HG02798 (cell line): ENCODE measurements around the gene POU2F2.
"Not testable (repeated sequence)": the region's sequence is repeated elsewhere in the genome, so short reads cannot be mapped to it uniquely, and the experiment has no call there.

Experiments used
- ATAC-seq: cut with Tn5 transposase; IDR thresholded peaks from one replicate; pipeline ENCODE4 v1.9.1; 2021; ENCODE audit warnings: mild to moderate bottlenecking; ENCODE audit not compliant: unreplicated experiment, poor library complexity

POU2F2 gene

DNA sequence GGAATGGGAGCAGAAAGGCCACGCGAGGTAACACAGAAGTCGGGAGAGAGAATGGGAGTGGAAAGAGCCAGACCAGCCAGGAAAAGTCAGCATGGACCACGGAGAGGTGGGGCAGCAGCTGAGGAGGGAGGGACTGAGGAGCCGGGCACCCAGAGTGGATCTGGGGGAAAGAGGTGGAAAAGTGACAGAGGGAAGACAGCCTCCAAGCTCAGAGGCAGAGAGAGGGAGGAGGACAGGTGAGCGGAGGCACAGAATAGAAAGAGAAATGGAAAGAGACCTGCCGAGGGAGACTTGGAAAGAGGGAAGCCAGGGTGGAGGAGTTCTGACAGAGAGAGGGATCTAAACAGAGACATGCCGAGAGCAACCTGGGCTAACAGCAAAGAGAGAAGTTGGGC is 63.9 kb downstream of the POU2F2 start:
- no peak for ATAC-seq

DNA sequence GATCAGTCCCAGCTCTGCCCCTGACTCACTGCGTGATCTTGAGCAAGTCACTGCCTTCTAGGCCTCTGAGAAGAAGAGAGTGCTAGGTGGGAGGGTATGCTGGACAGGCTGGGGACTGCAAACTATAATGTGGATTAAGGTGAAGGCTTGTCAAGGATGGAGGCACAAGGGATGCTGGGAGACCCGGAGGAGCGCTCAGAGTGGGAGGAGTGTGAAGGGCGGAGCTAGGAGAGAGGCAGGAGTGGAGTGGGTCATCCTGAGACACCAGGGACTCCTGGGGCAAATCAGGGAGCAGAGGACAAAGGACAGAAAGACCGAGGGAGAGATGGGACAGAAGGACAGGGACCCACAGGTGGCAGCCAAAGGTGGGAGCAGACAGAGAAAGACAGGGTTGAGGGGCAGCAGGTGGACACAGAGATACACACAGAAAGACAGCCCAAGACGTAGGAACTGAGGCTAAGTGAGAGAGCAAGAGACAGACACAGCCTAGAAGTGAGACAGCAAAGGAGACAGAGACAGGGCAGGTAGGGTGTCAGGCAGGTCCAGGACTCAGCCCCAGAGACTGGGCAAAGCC is 64.8 kb downstream of the POU2F2 start:
- no peak for ATAC-seq

DNA sequence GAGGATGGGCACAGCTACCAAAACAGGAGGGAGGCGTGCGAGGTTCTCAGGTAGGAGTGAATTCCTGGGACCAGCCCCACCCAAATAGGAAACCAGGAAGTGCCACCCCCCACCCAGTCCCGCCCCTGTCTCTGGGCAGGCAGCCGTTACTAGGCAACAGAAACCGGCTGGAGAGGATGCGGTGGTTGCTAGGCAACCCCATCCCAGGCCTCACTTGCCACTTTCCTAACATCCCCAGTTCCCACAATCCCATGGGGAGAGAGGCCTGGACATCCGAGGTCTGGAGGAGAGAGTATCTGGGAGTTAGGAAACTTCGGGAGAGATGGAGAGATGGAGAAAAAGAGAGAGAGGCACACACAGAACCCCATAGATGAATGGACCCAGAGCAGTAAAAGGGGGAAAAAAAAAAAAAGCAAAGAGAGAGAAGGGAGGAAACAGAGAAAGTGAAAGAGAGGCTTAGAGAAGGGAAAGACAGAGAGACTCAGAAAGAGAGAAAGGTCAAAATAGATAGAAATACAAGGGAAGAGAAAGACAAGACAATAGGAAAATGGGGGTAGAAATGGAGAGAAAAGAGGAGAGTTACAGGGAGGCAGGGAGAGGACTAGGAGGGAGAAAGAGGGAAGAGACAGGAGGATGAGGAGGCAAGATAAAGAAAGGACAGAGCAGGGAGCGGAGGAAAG is 66.0 kb downstream of the POU2F2 start:
- ATAC-seq, result no peak

DNA sequence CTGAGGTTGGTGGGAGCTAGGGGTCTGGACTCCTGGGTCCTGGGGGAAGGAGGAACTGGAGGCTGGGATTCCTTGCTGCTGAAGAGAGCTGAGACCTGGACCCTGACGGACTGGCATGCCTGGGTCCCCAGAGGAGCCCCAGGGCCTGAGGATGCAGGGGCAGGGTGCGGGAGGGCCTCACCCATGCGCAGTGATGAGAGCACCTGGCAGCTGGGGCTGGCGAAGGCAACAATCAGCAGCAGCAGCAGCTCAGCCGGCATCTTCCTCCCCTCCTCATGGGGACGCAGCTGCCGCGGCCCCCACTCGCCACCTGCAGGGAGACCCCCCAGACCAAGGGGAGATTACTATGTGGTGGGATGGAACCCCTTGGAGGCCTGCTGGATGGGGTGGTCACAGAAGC is 66.7 kb downstream of the POU2F2 start:
- no peak for ATAC-seq

DNA sequence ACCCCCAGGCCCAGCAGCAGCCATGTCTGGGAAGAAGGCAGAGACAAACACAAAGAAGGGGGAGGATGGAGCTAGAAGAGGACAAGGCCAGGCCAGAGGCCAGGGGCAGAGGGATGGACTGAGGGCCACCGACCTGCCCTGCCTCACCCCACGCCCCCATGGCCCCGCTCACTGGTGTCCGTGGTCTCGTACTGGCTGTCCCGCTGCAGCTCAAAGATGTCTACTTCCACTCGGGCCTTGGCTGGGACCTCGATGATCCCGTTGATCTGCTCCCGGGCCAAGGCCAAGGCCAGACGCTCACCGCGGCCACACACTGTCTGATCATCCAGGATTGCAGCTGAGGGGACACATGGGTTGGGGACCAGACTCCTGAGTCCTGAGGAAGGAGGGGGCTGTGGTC is 67.2 kb downstream of the POU2F2 start:
- no peak for ATAC-seq

DNA sequence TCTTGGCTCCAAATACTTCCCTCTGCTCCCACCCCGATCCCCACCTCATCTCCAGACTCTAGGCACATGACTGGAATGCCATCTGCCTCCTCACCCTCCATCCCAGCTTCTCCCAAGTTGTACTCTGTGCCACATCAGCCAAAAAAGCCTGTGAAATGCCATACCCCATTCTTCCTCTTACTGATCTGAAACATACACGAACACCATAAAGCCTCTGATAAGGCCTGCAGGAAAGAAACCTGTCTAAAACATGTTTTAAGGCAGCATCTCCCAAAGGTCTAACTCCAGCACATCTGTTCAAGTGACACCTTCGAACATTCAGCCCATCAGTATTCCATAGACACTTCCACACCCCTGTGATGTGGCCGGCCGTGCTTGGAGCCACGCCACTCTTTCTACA is 67.8 kb downstream of the POU2F2 start:
- ATAC-seq, result no peak

DNA sequence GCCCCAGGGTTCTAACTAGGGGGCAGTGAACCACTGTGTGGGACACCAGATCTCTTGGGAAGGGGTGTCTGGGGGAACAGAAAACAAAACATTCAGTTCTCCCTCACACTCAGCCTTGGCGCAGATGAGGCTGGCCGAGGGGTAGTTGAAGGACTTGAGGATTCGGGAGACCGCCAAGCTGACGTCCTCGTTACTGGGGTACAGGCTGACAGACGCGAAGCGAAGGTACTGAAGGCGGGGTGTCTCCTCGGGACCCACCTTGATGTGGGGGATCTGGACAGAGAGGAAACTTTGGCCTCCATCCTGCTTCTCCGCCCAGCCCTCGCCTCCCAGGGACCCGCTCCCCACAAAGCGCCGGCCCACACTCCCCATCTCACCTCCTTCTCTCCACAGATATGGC is 69.9 kb downstream of the POU2F2 start:
- no peak for ATAC-seq

DNA sequence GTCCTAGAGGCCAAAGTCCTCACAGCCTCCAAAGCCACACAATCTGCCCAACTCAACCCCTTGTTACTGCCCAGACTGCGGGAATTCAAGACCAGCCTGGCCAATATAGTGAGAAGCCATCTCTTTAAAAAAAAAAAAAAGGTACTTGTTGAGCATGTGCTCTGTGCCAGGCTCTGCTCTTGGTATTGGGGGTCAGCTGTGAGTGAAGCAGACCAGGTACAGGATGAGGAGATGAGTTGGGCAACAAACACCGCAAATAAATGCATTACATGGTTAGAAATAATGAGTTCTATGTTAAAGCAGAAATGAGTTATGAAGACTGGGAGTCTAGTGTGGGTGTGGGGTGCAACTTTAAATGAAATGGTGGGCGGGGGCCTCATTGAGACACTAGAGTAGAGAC is 72.1 kb downstream of the POU2F2 start:
- no peak for ATAC-seq

DNA sequence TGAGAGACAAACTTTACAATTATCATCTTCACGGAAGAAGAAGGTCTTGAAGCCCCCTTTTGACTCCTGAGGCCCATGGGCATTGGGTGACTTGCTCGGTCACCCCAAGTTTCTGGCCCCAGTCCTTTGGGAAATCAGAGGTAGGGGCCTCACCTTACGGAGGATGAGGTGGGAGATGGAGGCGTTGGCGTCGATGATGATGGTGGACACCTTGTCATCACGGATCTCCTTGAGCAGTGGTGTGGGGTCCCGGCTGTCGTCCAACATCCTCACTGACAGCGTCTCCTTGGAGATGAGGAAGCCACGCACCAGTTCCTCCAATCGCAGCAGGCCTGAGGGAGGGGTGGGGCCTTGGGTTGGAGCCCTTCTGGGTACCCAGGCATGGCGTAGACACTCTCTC is 73.0 kb downstream of the POU2F2 start:
- ATAC-seq, result no peak

DNA sequence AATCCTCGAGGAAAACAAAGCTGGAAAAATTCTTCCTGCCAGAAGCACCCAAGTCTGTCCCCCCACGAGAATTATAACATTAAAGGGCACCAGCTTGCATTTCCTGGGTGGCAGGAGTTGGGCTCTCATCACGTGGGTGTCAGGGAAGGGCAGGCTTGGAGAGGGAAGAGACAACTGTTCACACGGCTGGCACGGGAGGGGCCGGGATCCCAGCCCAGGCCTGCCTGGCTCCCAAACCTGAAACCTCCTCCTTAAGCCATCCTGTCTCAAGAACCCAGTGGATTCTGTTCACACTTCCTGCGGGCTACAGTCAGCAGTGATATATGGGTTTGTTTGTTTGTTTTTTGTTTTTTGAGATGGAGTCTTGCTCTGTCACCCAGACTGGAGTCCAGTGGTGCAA is 74.4 kb downstream of the POU2F2 start:
- ATAC-seq, result no peak

DNA sequence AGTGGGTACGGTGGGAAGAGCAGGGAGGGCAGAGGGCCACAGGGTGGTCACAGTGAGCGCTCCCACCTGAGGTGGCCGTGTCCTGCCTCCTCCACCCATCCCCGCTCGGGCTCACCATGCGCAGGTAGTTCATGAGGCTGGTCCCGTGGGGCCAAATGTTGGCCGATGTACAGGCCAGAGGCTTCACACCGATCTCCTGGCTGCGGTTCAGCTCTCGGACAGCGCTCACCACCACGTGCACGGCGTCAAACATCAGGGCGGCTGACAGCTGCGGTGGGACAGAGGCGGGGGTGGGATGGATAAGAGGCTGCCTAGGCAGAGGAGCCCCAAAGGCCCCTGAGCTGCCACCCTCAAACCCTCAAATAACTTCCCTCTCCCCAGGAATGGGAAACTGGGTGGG is 78.0 kb downstream of the POU2F2 start:
- no peak for ATAC-seq

DNA sequence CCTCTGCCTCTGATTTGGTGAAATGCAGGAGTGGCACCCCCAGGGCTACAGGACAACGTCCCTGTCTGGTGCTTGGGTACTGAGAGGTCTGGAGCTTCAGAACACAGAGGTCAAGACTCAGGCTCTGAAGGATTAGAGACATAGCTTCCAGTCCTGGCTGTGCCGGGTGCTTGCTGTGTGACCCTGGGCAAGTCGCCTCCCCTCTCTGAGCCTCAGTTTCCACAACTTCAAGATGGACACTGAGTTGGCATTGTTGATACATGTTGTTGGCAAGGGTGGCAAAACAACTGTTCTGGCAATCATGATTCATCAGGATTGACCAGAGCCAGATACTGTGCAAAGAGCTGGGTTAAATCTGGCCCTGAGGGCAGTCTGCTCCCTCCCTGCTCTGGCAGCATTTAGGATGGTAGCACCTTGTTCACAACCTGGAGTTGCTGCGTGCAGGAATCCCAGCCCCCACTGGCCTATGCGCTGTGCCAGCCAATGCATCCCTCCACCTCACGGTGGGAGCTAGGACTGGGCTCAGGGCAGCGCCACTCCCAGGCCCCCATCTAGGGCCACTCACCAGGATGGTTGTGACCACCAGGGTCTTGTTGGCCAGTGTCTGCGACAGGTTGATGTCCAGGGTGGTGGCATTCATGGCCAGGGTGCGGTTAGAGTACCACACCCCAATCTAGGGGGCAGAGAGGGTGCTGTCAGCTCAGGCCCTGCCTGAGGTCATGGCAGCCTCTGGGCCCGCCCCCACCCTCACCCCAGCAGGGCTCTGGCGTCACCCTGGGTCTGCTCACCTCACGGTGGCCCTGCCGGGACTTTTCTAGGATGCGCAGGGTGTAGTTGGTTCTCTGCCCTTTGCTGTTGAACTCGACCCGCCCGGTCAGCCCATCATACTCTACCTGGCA is 79.0 kb downstream of the POU2F2 start:
- no peak for ATAC-seq

DNA sequence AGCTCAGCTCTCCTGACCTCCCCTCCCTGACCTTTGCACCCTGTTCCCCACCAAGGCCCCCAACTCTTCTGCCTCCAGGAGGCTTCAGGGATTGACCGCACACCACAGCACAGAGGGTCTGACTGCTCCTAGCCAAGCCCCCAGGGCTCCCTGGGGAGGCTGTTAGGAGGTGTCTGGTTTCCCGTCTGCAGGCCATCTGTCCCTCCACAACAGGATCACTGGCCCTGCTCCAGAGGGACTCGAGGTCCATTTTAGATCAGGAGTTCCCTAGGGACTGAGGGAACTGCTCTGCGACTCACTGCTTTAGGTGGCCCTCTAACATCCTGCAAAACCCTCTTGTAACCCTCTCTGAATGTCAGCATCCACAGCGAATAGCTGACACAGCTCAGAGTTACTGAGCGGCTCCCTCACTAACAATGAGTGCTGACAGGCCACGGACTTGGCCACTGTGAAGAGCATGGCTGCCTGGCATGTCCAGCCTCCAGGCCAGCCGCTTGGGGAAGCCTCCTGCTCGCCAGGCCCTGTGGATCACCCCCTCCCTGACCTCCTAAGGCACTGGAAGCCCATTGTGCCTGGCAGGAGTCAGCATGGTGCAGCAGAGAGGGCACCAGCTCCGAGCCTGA is 79.9 kb downstream of the POU2F2 start:
- ATAC-seq, result no peak

DNA sequence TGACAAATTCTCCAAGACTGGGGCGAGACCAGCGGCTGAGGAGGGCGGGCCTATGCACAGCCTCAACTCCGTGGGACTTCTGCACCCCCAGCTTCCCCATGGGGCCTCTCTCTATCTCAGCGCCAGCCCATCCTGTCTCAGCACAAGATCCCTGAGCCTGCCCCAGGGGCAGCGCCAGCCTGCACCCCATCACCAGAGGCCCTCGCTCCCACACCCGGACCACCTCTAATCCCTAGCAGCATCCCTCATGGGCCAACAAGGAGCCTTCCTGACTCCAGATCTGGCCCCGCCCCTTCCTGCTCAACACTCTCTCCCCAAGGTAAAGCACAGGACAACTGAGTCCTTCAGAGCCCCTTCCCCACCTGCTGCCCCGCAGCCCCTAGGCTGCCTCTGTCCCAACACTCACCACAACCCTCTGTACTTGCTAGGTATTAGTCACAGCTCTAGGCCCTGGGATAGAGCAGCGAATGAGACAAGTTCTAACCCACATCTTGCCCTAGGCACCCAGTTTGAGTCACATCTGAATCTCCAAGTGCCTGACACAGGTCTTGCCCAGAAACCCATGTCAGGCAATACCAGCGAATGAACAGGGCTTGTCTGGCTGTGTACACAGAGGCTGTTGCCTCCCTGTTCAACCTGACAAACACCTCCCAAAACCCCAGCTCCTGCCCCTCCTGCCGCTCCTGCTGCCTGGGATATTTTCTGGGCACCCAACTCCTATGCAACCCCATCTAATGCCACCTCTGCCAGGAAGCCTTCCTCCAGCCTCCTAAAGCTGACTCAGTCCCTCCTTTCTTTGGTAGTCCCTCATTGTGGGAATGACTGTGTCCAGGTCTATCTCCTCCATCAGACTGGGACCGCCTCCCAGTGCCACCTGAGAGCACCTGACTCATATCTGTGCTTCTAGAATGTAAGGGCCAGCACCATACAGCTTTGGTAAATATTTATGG is 80.8 kb downstream of the POU2F2 start:
- ATAC-seq, result no peak

DNA sequence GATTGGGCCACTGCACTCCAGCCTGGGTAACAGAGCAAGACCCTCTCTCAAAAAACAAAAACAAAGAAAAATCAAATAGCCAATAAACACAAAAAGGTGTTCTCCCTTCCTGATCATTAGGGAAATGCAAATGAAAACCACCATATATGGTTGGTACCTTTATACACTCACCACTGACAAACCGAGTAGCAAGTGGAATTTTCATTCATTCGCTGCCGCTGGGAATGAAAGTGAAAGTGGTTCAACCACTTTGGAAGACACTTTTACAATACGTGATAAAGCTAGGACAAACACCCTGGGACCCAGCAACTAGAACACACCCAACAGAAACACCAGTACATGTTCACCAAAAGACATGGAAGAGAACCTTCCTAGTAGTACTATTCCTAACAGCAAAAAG is 83.3 kb downstream of the POU2F2 start:
- no peak for ATAC-seq

DNA sequence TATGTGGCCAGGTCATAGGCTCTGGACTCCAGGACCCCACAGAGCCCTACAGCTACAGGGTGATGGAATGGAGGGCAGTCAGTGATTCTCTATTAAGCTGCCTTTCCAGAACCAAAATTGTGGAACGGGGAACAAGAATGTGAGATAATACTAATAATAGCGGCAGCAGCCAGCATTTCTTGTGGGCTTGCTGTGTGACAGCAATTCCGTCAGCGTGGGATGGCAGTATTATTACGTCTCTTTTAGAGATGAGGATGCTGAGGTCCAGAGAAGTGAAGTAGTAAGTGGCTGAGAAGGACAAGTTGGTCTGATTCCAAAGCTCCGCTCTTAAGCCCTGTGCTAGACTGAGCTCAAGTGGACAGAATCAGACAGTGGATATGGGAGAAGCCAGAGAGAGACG is 86.7 kb downstream of the POU2F2 start:
- no peak for ATAC-seq

DNA sequence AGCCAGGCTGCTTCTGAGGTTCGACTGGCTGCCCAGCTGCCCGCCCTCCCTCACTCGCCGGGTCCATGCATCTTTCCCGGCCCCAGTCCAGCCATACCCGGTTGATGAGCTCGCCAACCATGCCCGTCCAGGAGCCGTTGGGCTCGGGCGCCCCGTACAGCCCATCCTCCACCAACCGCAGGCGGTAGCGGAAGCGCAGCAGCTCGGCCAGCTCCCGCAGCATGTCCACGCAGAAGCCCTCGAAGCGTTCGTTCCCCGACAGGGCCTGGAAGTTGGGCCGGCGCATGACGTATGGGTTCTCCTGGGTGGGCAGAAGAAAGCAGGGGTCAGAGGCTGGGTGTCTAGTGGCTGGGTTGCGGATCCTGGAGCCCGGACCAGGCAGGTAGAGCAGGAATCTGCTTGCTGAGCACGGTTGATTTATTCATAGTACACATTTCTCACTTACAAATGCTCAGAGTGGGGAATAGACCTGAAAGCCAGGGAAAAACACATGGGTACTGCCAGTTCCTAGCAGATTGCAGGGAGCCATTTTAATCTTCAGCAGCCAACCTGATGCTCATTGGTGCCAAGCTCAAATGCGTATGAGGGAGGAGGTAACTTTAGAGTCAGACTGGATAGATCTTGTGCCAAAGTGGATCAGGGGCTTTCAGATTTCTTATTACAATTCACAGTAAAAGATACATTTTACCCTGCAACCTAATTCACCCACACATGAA is 89.6 kb downstream of the POU2F2 start:
- ATAC-seq, result no peak

DNA sequence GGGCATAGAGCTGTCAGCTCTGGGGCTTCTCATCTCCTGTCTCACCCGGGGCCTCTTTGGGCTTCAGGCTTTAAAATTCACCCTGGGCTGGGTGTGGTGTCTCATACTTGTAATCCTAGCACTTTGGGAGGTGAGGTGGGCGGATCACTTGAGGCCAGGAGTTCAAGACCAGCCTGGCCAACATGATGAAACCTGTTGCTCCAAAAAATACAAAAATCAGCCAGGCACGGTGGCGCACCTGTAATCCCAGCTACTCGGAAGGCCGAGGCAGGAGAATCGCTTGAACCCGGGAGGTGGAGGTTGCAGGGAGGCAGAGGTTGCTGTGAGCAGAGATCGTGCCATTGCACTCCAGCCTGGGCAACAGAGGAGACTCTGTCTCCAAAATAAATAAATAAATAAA is 91.8 kb downstream of the POU2F2 start:
- ATAC-seq, result not testable (repeated sequence)

DNA sequence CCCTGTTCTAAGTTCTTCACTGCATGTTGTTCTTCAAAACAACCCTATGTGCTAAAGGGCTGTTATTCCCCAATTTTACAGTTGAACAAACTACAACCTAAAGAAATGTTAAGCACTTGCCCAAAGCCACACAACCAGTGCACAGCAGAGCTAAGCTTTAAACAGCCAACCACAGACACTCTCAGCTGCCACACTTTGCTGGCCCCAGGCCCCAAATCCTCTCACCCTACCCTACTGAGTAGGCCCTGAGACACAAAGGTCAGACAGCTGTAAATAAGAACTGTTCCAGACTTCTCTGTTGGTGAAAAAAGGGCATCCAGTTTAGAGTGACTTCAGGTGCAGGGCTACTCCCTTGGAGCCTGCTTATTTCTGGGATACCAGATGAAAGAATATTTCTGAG is 92.2 kb downstream of the POU2F2 start:
- ATAC-seq, result no peak
